ENCODE results near the gene S100PBP. TPM values are rescaled to one million over a fixed set of nuclear protein-coding genes. Genes with fewer than 3 reads are reported as not detected.

Gene S100PBP
- polyA plus RNA-seq, 1 of the 3 experiments (the other 2 are of a cell fraction) = 13.2 TPM

GRCh38 chr1:32772281-32773017 is 45.0 kb upstream of the S100PBP start:
- Histone ChIP-seq H3K27ac (ENCODE audit: low read depth in 2 of 2, low read length in 1 of 2) (no peak overlapping the region), H3K79me2 (ENCODE audit: insufficient read depth) (no peaks in the 10 kb centered on the region), H4K20me1 (ENCODE audit: insufficient read depth) (peaks cover 6% of the 10 kb centered on the region; the same call in 1 of the 2 replicates), H3K4me3 (ENCODE audit: low read depth in 2 of 2, low read length in 1 of 2) (no peak overlapping the region), H3K9me3 (no peaks in the 10 kb centered on the region), H3K4me1 (ENCODE audit: control insufficient read depth in 1 of 2, insufficient read depth in 2 of 2, low read depth in 1 of 2, low read length in 1 of 2) (peaks cover 22 to 32% of the 10 kb centered on the region in 2 experiments), H3K36me3 (replicated peaks in 1 of 2; ENCODE audit: control insufficient read depth in 1 of 2, insufficient read depth in 2 of 2, low read length in 1 of 2) (peaks cover 19 to 22% of the 10 kb centered on the region in 2 experiments), H3K9ac (no peak overlapping the region), H3K9me2 (no peaks in the 10 kb centered on the region), H3K27me3 (ENCODE audit: insufficient read depth) (no peaks in the 10 kb centered on the region), H2AFZ (ENCODE audit: low read depth) (no peak overlapping the region), H3F3A (replicated peaks; ENCODE audit: insufficient read depth) (peaks cover 38% of the 10 kb centered on the region), H3K4me2 (no peak overlapping the region)
- CTCF ChIA-PET = interaction anchor here (0.6 to 19.0 kb wide), 36 partner anchors 9 to 371 kb away, joined by 3 to 392 read pairs (median 5); partner anchors contain the start of gene SYNC
- WGBS (ENCODE audit: low lambda C conversion rate) = 96% methylated on average over 7 of the region's 10 CpGs
- DNase-seq = no peak
- POLR2A ChIA-PET = interaction anchor here (1.8 kb wide), 1 partner anchor 121 kb away, joined by 5 read pairs; the partner anchor contains the start of gene RBBP4
- TF ChIP-seq, protein P1, sequence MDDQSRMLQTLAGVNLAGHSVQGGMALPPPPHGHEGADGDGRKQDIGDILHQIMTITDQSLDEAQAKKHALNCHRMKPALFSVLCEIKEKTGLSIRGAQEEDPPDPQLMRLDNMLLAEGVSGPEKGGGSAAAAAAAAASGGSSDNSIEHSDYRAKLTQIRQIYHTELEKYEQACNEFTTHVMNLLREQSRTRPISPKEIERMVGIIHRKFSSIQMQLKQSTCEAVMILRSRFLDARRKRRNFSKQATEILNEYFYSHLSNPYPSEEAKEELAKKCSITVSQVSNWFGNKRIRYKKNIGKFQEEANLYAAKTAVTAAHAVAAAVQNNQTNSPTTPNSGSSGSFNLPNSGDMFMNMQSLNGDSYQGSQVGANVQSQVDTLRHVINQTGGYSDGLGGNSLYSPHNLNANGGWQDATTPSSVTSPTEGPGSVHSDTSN (IDR thresholded peaks at IDR 0.05) = no peak
- TF ChIP-seq TCF12 (IDR thresholded peaks at IDR 0.05) (no peak), ZBTB33 (IDR thresholded peaks at IDR 0.05; ENCODE audit: borderline replicate concordance, low read depth) (no peak), FOSL2 (IDR thresholded peaks at IDR 0.05; ENCODE audit: borderline replicate concordance, low read depth) (no peak), FOXJ3 (CRISPR knock-in tag; IDR thresholded peaks at IDR 0.05) (no peak), YY1 (IDR thresholded peaks at IDR 0.05; ENCODE audit: low read depth) (no peak), MEF2A (IDR thresholded peaks at IDR 0.05; ENCODE audit: borderline replicate concordance, low read depth) (no peak), TAF1 (IDR thresholded peaks at IDR 0.05; ENCODE audit: borderline replicate concordance, low read depth, low read length) (no peak), RCOR1 (IDR thresholded peaks at IDR 0.05; ENCODE audit: low read length) (no peak)

GRCh38 chr1:32773018-32773763 is 44.3 kb upstream of the S100PBP start:
- Histone ChIP-seq H3K9me2 (no peaks in the 10 kb centered on the region), H3K4me3 (ENCODE audit: low read depth in 2 of 2, low read length in 1 of 2) (no peak overlapping the region; a peak in 1 of 4 replicates), H3K79me2 (ENCODE audit: insufficient read depth) (no peaks in the 10 kb centered on the region), H3F3A (replicated peaks; ENCODE audit: insufficient read depth) (peaks cover 44% of the 10 kb centered on the region), H3K4me1 (ENCODE audit: control insufficient read depth in 1 of 2, insufficient read depth in 2 of 2, low read depth in 1 of 2, low read length in 1 of 2) (peaks cover 16 to 26% of the 10 kb centered on the region in 2 experiments), H3K36me3 (replicated peaks in 1 of 2; ENCODE audit: control insufficient read depth in 1 of 2, insufficient read depth in 2 of 2, low read length in 1 of 2) (peaks cover 25 to 29% of the 10 kb centered on the region in 2 experiments), H3K27me3 (ENCODE audit: insufficient read depth) (no peaks in the 10 kb centered on the region), H2AFZ (ENCODE audit: low read depth) (no peak overlapping the region), H3K4me2 (no peak overlapping the region), H3K27ac (ENCODE audit: low read depth in 2 of 2, low read length in 1 of 2) (peak overlapping the region in 1 of 2 experiments; percentile 85; a peak in 2 of 4 replicates), H4K20me1 (ENCODE audit: insufficient read depth) (peaks cover 6% of the 10 kb centered on the region; the same call in 1 of the 2 replicates), H3K9me3 (no peaks in the 10 kb centered on the region), H3K9ac (no peak overlapping the region)
- ChIA-PET POLR2A (no interaction called here), CTCF (interaction anchor here (0.6 to 19.0 kb wide), 42 partner anchors 10 to 372 kb away, joined by 3 to 392 read pairs (median 5); partner anchors contain the start of genes S100PBP, SYNC, TMEM54 and YARS1)
- peak; percentile 84 for DNase-seq
- 70% methylated on average over 6 of the region's 9 CpGs for WGBS (ENCODE audit: low lambda C conversion rate)
- TF ChIP-seq JUND (IDR thresholded peaks at IDR 0.05) (no peak; the same call in 1 of the 2 replicates), RAD21 (IDR thresholded peaks at IDR 0.05; ENCODE audit: low read length) (peak; percentile 85), GABPA (IDR thresholded peaks at IDR 0.05; ENCODE audit: low read depth) (no peak), EZH2phosphoT487 (IDR thresholded peaks at IDR 0.05; ENCODE audit: borderline replicate concordance, low read depth) (no peak), TAF1 (IDR thresholded peaks at IDR 0.05; ENCODE audit: borderline replicate concordance, low read depth, low read length) (no peak), MEF2A (IDR thresholded peaks at IDR 0.05; ENCODE audit: borderline replicate concordance, low read depth) (no peak), GATA2 (CRISPR knock-in tag; IDR thresholded peaks at IDR 0.05) (no peak), NFIC (IDR thresholded peaks at IDR 0.05; ENCODE audit: borderline replicate concordance) (no peak), TCF12 (IDR thresholded peaks at IDR 0.05) (no peak), RFX5 (IDR thresholded peaks at IDR 0.05; ENCODE audit: low read length) (no peak), USF2 (IDR thresholded peaks at IDR 0.05; ENCODE audit: borderline replicate concordance, low read depth, low read length) (no peak), FOXM1 (IDR thresholded peaks at IDR 0.05; ENCODE audit: low read depth) (no peak), SIN3A (IDR thresholded peaks at IDR 0.05; ENCODE audit: borderline replicate concordance, low read depth, low read length) (peak; percentile 44; the same call in 1 of the 2 replicates)
- TF ChIP-seq, protein P2, sequence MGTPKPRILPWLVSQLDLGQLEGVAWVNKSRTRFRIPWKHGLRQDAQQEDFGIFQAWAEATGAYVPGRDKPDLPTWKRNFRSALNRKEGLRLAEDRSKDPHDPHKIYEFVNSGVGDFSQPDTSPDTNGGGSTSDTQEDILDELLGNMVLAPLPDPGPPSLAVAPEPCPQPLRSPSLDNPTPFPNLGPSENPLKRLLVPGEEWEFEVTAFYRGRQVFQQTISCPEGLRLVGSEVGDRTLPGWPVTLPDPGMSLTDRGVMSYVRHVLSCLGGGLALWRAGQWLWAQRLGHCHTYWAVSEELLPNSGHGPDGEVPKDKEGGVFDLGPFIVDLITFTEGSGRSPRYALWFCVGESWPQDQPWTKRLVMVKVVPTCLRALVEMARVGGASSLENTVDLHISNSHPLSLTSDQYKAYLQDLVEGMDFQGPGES (IDR thresholded peaks at IDR 0.05; ENCODE audit: low read depth, low read length) = no peak

Measured in SK-N-SH (cell line).